HEK293 (cell line): Measurements from ENCODE around the gene ADM5.
A peak's percentile ranks its signal among the peaks of the same experiment; 100 is the strongest.

Source experiments
- GLIS1 ChIP-seq: fragments of 450-650 bp; formaldehyde crosslinking; IDR thresholded peaks from 2 replicates; pipeline ENCODE4 v1.5.1; 2016; ENCODE audit warnings: missing biosample characterization, missing genetic modification characterization
- INSM2 ChIP-seq: fragments of 450-650 bp; formaldehyde crosslinking; IDR thresholded peaks from 2 replicates; pipeline ENCODE4 v1.5.1; 2016; ENCODE audit warnings: missing biosample characterization, missing genetic modification characterization
- KLF10 ChIP-seq: fragments of 450-650 bp; IDR thresholded peaks from 2 replicates; pipeline ENCODE4 v1.5.1; 2018; ENCODE audit warnings: missing biosample characterization, mild to moderate bottlenecking, missing genetic modification characterization
- TRIM28 ChIP-seq: IDR thresholded peaks from 2 replicates; pipeline ENCODE4 v1.6.1; 2011; ENCODE audit warnings: low read length, control low read depth, borderline replicate concordance
- WT1 ChIP-seq: fragments of 450-650 bp; formaldehyde crosslinking; IDR thresholded peaks from 2 replicates; pipeline ENCODE4 v1.5.1; 2016; ENCODE audit warnings: missing biosample characterization, missing genetic modification characterization
- YY2 ChIP-seq: fragments of 450-650 bp; formaldehyde crosslinking; IDR thresholded peaks from 2 replicates; pipeline ENCODE4 v1.5.1; 2016; ENCODE audit warnings: missing biosample characterization, missing genetic modification characterization
- ZEB2 ChIP-seq: fragments of 450-650 bp; formaldehyde crosslinking; IDR thresholded peaks from 2 replicates; pipeline ENCODE4 v1.5.1; 2016; ENCODE audit warnings: missing biosample characterization, missing genetic modification characterization
- ZFP41 ChIP-seq: fragments of 450-650 bp; formaldehyde crosslinking; IDR thresholded peaks from 2 replicates; pipeline ENCODE4 v1.5.1; 2016; ENCODE audit warnings: missing biosample characterization, missing genetic modification characterization, borderline replicate concordance
- ZIC2 ChIP-seq: fragments of 450-650 bp; formaldehyde crosslinking; IDR thresholded peaks from 2 replicates; pipeline ENCODE4 v1.5.1; 2016; ENCODE audit warnings: missing biosample characterization, missing genetic modification characterization
- ZNF133 ChIP-seq: fragments of 450-650 bp; formaldehyde crosslinking; IDR thresholded peaks from 2 replicates; pipeline ENCODE4 v1.5.1; 2016; ENCODE audit warnings: missing biosample characterization, missing genetic modification characterization
- ZNF140 ChIP-seq: fragments of 450-650 bp; formaldehyde crosslinking; IDR thresholded peaks from 2 replicates; pipeline ENCODE4 v1.5.1; 2016; ENCODE audit warnings: missing biosample characterization, missing genetic modification characterization
- ZNF157 ChIP-seq: fragments of 450-650 bp; formaldehyde crosslinking; IDR thresholded peaks from 2 replicates; pipeline ENCODE4 v1.5.1; 2016; ENCODE audit warnings: missing biosample characterization, missing genetic modification characterization
- ZNF19 ChIP-seq: fragments of 450-650 bp; formaldehyde crosslinking; IDR thresholded peaks from 2 replicates; pipeline ENCODE4; 2016; ENCODE audit warnings: missing biosample characterization, missing genetic modification characterization, low read depth
- ZNF248 ChIP-seq: fragments of 450-650 bp; formaldehyde crosslinking; IDR thresholded peaks from 2 replicates; pipeline ENCODE4 v1.5.1; 2017; ENCODE audit warnings: missing biosample characterization, missing genetic modification characterization
- ZNF274 ChIP-seq, 2 experiments: fragments of 200-500 bp in 1 of 2; fragments of 450-650 bp in 1 of 2; sonication (Bioruptor generic) in 1 of 2; formaldehyde crosslinking in 1 of 2; IDR thresholded peaks; 2 replicates each; pipeline versions ENCODE4 v1.5.1 to v1.6.1; 2014 to 2016; ENCODE audit warnings: borderline replicate concordance in 1 of 2, inconsistent platforms in 1 of 2, low read length in 1 of 2, missing biosample characterization in 1 of 2, missing genetic modification characterization in 1 of 2
- ZNF324 ChIP-seq: fragments of 450-650 bp; formaldehyde crosslinking; IDR thresholded peaks from 2 replicates; pipeline ENCODE4 v1.5.1; 2016; ENCODE audit warnings: missing biosample characterization, missing genetic modification characterization
- ZNF341 ChIP-seq: fragments of 450-650 bp; formaldehyde crosslinking; IDR thresholded peaks from 2 replicates; pipeline ENCODE4; 2016; ENCODE audit warnings: low read depth, missing biosample characterization, missing genetic modification characterization
- ZNF501 ChIP-seq: fragments of 450-650 bp; formaldehyde crosslinking; IDR thresholded peaks from 2 replicates; pipeline ENCODE4 v1.5.1; 2016; ENCODE audit warnings: missing biosample characterization, missing genetic modification characterization
- ZNF510 ChIP-seq: fragments of 450-650 bp; formaldehyde crosslinking; IDR thresholded peaks from 2 replicates; pipeline ENCODE4 v1.5.1; 2018; ENCODE audit warnings: mild to moderate bottlenecking, missing genetic modification characterization, missing biosample characterization; ENCODE audit not compliant: insufficient replicate concordance
- ZNF521 ChIP-seq: fragments of 450-650 bp; formaldehyde crosslinking; IDR thresholded peaks from 2 replicates; pipeline ENCODE4 v1.5.1; 2017; ENCODE audit warnings: missing biosample characterization, mild to moderate bottlenecking, missing genetic modification characterization
- ZNF549 ChIP-seq: fragments of 450-650 bp; IDR thresholded peaks from 2 replicates; pipeline ENCODE4 v1.5.1; 2018; ENCODE audit warnings: missing biosample characterization, missing genetic modification characterization, mild to moderate bottlenecking, inconsistent platforms, moderate library complexity
- ZNF585B ChIP-seq: fragments of 450-650 bp; formaldehyde crosslinking; IDR thresholded peaks from 2 replicates; pipeline ENCODE4 v1.5.1; 2016; ENCODE audit warnings: missing biosample characterization, missing genetic modification characterization
- ZNF624 ChIP-seq: fragments of 450-650 bp; formaldehyde crosslinking; IDR thresholded peaks from 2 replicates; pipeline ENCODE4 v1.5.1; 2017; ENCODE audit warnings: missing biosample characterization, missing genetic modification characterization
- ZNF677 ChIP-seq: fragments of 450-650 bp; IDR thresholded peaks from 2 replicates; pipeline ENCODE4 v1.5.0; 2018; ENCODE audit warnings: missing biosample characterization, mild to moderate bottlenecking, missing genetic modification characterization, moderate library complexity
- ZNF837 ChIP-seq: fragments of 450-650 bp; formaldehyde crosslinking; IDR thresholded peaks from 2 replicates; pipeline ENCODE4 v1.5.1; 2016; ENCODE audit warnings: missing biosample characterization, missing genetic modification characterization
- ZSCAN23 ChIP-seq: fragments of 450-650 bp; formaldehyde crosslinking; IDR thresholded peaks from 2 replicates; pipeline ENCODE4 v1.5.1; 2016; ENCODE audit warnings: missing biosample characterization, missing genetic modification characterization
- TF ChIP-seq, protein P1 (sequence below): fragments of 450-650 bp; formaldehyde crosslinking; IDR thresholded peaks from 2 replicates; pipeline ENCODE4 v1.5.1; 2017; ENCODE audit warnings: missing biosample characterization, missing genetic modification characterization
- TF ChIP-seq, protein P2 (sequence below): fragments of 450-650 bp; IDR thresholded peaks from 2 replicates; pipeline ENCODE4 v1.5.1; 2018; ENCODE audit warnings: missing biosample characterization, missing genetic modification characterization
- TF ChIP-seq, protein P3 (sequence below): fragments of 450-650 bp; formaldehyde crosslinking; IDR thresholded peaks from 2 replicates; pipeline ENCODE4 v1.5.1; 2016; ENCODE audit warnings: missing biosample characterization, missing genetic modification characterization
- TF ChIP-seq, protein P4 (sequence below): fragments of 450-650 bp; formaldehyde crosslinking; IDR thresholded peaks from 2 replicates; pipeline ENCODE4 v1.5.1; 2016; ENCODE audit warnings: missing biosample characterization, missing genetic modification characterization, borderline replicate concordance

Gene ADM5

GRCh38 chr19:49680421-49681351 is 8.7 kb upstream of the ADM5 start (continued):
- no peak for TF ChIP-seq ZFP41
- no peak for TF ChIP-seq WT1
- TF ChIP-seq INSM2 = no peak
- no peak for TF ChIP-seq ZNF248 (tag by site-specific recombination)
- no peak for TF ChIP-seq ZNF157 (tag by site-specific recombination)
- TF ChIP-seq, protein P1, sequence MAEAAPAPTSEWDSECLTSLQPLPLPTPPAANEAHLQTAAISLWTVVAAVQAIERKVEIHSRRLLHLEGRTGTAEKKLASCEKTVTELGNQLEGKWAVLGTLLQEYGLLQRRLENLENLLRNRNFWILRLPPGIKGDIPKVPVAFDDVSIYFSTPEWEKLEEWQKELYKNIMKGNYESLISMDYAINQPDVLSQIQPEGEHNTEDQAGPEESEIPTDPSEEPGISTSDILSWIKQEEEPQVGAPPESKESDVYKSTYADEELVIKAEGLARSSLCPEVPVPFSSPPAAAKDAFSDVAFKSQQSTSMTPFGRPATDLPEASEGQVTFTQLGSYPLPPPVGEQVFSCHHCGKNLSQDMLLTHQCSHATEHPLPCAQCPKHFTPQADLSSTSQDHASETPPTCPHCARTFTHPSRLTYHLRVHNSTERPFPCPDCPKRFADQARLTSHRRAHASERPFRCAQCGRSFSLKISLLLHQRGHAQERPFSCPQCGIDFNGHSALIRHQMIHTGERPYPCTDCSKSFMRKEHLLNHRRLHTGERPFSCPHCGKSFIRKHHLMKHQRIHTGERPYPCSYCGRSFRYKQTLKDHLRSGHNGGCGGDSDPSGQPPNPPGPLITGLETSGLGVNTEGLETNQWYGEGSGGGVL (tag by site-specific recombination) = no peak
- no peak for TF ChIP-seq ZNF549 (tag by site-specific recombination)
- TF ChIP-seq ZIC2 (tag by site-specific recombination) = peak; percentile 45
- TF ChIP-seq, protein P2, sequence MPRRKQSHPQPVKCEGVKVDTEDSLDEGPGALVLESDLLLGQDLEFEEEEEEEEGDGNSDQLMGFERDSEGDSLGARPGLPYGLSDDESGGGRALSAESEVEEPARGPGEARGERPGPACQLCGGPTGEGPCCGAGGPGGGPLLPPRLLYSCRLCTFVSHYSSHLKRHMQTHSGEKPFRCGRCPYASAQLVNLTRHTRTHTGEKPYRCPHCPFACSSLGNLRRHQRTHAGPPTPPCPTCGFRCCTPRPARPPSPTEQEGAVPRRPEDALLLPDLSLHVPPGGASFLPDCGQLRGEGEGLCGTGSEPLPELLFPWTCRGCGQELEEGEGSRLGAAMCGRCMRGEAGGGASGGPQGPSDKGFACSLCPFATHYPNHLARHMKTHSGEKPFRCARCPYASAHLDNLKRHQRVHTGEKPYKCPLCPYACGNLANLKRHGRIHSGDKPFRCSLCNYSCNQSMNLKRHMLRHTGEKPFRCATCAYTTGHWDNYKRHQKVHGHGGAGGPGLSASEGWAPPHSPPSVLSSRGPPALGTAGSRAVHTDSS (tag by site-specific recombination) = no peak
- TF ChIP-seq KLF10 (tag by site-specific recombination) = no peak; the same call in 1 of the 2 replicates
- no peak for TF ChIP-seq ZNF677 (tag by site-specific recombination)
- TF ChIP-seq ZNF624 (tag by site-specific recombination) = no peak
- TF ChIP-seq ZNF510 (tag by site-specific recombination) = no peak
- no peak for TF ChIP-seq ZNF585B (tag by site-specific recombination)
- TF ChIP-seq, protein P3, sequence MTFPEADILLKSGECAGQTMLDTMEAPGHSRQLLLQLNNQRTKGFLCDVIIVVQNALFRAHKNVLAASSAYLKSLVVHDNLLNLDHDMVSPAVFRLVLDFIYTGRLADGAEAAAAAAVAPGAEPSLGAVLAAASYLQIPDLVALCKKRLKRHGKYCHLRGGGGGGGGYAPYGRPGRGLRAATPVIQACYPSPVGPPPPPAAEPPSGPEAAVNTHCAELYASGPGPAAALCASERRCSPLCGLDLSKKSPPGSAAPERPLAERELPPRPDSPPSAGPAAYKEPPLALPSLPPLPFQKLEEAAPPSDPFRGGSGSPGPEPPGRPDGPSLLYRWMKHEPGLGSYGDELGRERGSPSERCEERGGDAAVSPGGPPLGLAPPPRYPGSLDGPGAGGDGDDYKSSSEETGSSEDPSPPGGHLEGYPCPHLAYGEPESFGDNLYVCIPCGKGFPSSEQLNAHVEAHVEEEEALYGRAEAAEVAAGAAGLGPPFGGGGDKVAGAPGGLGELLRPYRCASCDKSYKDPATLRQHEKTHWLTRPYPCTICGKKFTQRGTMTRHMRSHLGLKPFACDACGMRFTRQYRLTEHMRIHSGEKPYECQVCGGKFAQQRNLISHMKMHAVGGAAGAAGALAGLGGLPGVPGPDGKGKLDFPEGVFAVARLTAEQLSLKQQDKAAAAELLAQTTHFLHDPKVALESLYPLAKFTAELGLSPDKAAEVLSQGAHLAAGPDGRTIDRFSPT (tag by site-specific recombination) = no peak
- TF ChIP-seq ZNF324 (tag by site-specific recombination) = no peak
- no peak for TF ChIP-seq ZNF837
- TF ChIP-seq ZNF140 = no peak
- TF ChIP-seq, protein P4, sequence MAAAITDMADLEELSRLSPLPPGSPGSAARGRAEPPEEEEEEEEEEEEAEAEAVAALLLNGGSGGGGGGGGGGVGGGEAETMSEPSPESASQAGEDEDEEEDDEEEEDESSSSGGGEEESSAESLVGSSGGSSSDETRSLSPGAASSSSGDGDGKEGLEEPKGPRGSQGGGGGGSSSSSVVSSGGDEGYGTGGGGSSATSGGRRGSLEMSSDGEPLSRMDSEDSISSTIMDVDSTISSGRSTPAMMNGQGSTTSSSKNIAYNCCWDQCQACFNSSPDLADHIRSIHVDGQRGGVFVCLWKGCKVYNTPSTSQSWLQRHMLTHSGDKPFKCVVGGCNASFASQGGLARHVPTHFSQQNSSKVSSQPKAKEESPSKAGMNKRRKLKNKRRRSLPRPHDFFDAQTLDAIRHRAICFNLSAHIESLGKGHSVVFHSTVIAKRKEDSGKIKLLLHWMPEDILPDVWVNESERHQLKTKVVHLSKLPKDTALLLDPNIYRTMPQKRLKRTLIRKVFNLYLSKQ (tag by site-specific recombination) = no peak
- TF ChIP-seq GLIS1 (tag by site-specific recombination) = peak; percentile 95
- TF ChIP-seq YY2 = no peak
- no peak for TF ChIP-seq TRIM28
- no peak for TF ChIP-seq ZNF501 (tag by site-specific recombination)
- TF ChIP-seq ZEB2 (tag by site-specific recombination) = no peak
- TF ChIP-seq ZNF133 = no peak
- no peak for TF ChIP-seq ZNF341 (tag by site-specific recombination)
- no peak for TF ChIP-seq ZNF274 (IDR thresholded peaks at IDR 0.05; ENCODE audit: low read length)
- TF ChIP-seq ZNF274 (tag by site-specific recombination; IDR thresholded peaks at IDR 0.05; ENCODE audit: borderline replicate concordance) = no peak
- TF ChIP-seq ZSCAN23 = no peak
- TF ChIP-seq ZNF521 = no peak
- TF ChIP-seq ZNF19 (tag by site-specific recombination) = no peak
